Vagina (tissue), 2 donors: ENCODE measurements around the gene FAM171A1.

Source experiments
- CTCF ChIP-seq, 3 experiments: fragments of 450-650 bp in 2 of 3; fragments of 200-600 bp in 1 of 3; sonication (generic) in 1 of 3; IDR thresholded peaks; one replicate each; pipeline ENCODE4 v1.5.1; 2017 to 2019; ENCODE audit warnings: antibody characterized with exemption in 3 of 3, mild to moderate bottlenecking in 2 of 3, moderate library complexity in 2 of 3
- POLR2AphosphoS5 ChIP-seq, 2 donors: sonication (generic); formaldehyde crosslinking; IDR thresholded peaks; one replicate each; pipeline ENCODE4 v1.9.0; 2017; ENCODE audit warnings: antibody characterized with exemption in 2 of 2, mild to moderate bottlenecking in 2 of 2, low read depth in 1 of 2; ENCODE audit not compliant: insufficient read depth in 1 of 2

- no peak for TF ChIP-seq POLR2AphosphoS5 (IDR thresholded peaks at IDR 0.05; ENCODE audit: insufficient read depth in 1 of 2, low read depth in 1 of 2)
- no peak for TF ChIP-seq CTCF (IDR thresholded peaks at IDR 0.05)
These were observed 7.1 kb downstream of the FAM171A1 start for GRCh38 chr10:15364001-15364400.
